GM18517 (cell line): ENCODE data around the gene ESRRG.

Experiments
- ATAC-seq: cut with Tn5 transposase; IDR thresholded peaks from one replicate; pipeline ENCODE4 v1.9.1; 2021; ENCODE audit warnings: mild to moderate bottlenecking, moderate library complexity; ENCODE audit not compliant: unreplicated experiment

Gene ESRRG

DNA sequence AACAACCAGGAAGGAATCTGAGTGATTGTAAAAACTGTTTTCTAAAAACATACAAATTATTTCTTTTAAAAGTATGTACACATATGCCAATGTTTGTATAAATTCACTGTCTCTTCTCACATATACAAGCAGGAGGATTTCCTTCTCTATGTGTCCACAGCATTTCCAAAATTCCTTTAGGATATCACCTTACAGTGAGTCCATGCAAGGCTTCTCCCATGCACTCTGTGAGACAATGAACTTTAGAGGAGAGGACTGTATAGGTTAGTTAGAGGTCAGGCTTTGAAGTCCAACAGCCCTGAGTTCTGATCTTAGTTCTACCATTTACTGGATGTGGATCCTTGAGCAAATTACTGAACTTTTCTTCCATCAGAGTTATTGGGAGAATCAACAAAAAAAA is 265.9 kb downstream of the ESRRG start:
- ATAC-seq, result no peak

DNA sequence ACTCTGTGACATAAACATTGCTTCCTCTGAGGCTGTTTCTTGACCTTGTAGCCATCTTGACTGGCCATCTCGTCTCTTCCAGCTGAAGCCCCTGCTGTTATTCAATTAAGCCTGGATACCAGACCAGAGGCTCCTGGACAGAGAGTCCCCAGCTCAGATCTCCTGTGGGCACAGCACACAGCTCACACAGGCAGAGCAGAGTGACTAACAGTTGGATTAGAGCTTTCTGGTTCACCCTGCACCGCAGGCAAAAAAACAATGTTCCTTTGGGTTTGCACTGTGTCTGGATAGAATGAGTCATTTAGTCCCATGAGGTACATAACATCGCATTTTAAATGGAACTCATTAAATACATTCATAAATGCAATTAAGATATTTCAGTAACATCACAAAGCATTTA is 266.5 kb downstream of the ESRRG start:
- ATAC-seq, result no peak

- no peak for ATAC-seq
Measured at GRCh38 chr1:216453777-216454176, 269.5 kb downstream of the ESRRG start.
